HG03139 (cell line): Measurements from ENCODE around the gene AGR3.

Experiments used
- ATAC-seq: cut with Tn5 transposase; IDR thresholded peaks from one replicate; pipeline ENCODE4 v1.9.1; 2021; ENCODE audit not compliant: unreplicated experiment

Gene AGR3

GRCh38 chr7:16838891-16839290, 42.9 kb downstream of the AGR3 start:
- ATAC-seq: no peak

GRCh38 chr7:16838386-16838785, 43.4 kb downstream of the AGR3 start:
- no peak for ATAC-seq

DNA sequence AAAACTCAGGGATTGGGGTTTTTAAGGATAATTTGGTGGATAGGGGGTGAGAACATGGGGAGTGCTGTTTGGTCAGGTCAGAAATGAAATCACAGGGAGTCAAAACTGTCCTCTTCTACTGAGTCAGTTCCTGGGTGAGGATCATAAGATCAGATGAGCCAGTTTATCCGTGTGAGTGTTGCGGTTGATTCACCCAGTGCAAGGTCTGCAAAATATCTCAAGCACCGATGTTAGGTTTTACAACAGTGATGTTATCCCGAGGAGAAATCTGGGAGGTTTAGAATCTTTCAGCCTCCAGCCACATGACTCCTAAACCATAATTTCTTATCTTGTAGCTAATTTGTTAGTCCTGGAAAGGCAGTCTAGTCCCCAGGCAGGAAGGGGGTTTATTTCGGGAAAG, 45.3 kb downstream of the AGR3 start:
- no peak for ATAC-seq

GRCh38 chr7:16833373-16833772, 48.4 kb downstream of the AGR3 start:
- ATAC-seq: no peak

- no peak for ATAC-seq
Measured at GRCh38 chr7:16826060-16826459, 55.7 kb downstream of the AGR3 start.

GRCh38 chr7:16822029-16822428, 59.8 kb downstream of the AGR3 start:
- no peak for ATAC-seq

- no peak for ATAC-seq
Measured at GRCh38 chr7:16818732-16819131, 63.1 kb downstream of the AGR3 start.

- no peak for ATAC-seq
Measured at GRCh38 chr7:16817536-16817935, 64.2 kb downstream of the AGR3 start.

- no peak for ATAC-seq
Measured at GRCh38 chr7:16816824-16817223, 65.0 kb downstream of the AGR3 start.

DNA sequence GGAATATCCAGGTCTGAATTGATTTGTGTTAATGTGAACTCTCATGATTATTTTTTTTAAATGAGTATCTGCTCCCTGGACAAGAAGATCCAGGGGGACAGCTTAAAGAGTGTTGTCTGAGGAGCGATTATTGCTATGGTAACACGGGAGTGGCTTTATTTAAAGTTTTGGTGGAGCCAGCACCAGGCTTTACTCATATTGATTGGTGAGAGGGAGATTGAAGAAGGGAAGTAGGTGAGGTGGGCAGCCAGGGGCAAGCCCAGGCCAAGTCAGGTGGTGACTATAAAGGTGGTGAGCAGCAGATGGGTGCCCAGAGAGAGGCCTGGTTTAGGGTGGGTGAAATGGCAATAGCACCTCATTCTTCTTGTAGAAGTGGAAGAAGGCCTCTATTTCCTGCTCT, 66.8 kb downstream of the AGR3 start:
- no peak for ATAC-seq

- no peak for ATAC-seq
Measured at GRCh38 chr7:16813232-16813616, 68.6 kb downstream of the AGR3 start.

DNA sequence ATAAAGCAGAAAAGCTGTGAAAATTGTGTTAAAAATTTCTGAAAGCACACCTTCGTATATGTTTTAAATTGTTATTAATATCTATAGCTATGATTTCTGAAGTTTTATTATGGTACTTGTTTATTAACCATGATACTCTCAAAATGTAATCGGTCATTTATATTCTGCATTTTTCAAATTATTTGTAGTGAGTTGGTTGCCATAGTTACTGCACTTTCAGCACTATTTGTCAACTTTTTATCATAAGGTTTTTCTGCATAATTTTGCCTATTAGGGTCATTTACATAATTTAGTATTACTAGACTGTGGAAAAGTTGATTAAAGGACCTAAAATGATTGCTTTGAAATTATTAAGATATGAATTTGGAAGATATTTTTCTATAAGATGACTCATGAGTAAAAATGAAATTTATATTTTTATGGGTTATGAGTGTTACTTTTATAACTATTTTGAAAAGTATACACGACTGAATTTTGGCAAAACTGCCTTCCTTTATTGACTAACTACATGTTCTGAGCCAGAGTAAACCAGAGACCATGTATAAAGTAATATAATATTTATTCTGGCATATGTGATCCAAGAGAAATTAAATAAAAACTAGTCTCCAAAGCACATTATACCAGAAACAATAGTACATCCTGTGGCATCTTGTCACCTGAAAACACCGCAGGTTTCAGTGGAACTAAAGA, 69.1 kb downstream of the AGR3 start:
- ATAC-seq: no peak

DNA sequence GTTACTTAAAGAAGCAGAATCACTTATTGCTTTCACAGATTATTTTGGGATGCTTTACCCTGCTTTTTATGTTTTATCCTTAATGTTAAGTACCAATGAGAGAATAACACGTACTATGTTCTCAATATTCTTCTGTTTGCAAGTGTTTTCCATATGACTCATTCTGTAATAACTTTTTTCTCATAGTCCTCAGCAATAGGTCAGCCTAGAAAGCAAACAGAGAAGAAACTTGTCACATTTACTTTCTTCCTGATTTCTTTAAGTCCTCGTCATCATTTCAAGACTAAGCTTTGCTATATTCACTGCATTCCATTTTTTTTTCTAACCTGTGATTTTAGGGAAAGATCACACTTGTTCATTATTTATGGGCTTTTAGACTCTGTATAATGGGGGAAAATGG, 70.2 kb downstream of the AGR3 start:
- no peak for ATAC-seq

DNA sequence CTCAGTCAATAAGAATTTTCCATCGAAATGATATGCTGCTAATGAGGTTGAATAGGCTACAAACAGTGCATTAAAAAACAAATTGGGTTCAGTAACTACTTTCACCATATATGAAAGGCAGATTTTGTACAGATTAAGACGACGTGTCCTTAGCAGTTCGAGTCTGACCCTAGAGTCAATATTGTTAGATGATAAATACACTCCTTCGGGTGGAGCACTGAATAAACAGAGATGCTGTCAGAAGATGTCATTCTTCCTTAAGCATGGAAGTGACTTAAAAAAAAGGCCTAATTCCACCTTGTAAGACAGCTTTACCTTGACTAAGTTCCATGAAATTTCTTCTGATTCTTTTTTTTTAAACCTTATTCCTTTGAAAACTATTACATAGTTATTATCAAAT, 71.2 kb downstream of the AGR3 start:
- no peak for ATAC-seq

- no peak for ATAC-seq
Measured at GRCh38 chr7:16810112-16810511, 71.7 kb downstream of the AGR3 start.
